Suprapubic skin (tissue), 3 donors: ENCODE measurements around the gene ZNF423.

Experiments used
- CTCF ChIP-seq, 2 donors: fragments of 200-600 bp in 1 of 2; fragments of 450-650 bp in 1 of 2; sonication (generic) in 1 of 2; IDR thresholded peaks; one replicate each; pipeline ENCODE4 v1.5.1; 2016 to 2019; ENCODE audit warnings: antibody characterized with exemption in 2 of 2, mild to moderate bottlenecking in 1 of 2, moderate library complexity in 1 of 2
- EP300 ChIP-seq: sonication (generic); formaldehyde crosslinking; IDR thresholded peaks from one replicate; pipeline ENCODE4 v1.6.1; 2017; ENCODE audit warnings: antibody characterized with exemption
- POLR2A ChIP-seq, 2 donors: fragments of 450-650 bp; IDR thresholded peaks; one replicate each; pipeline ENCODE4 v1.6.1; 2017; ENCODE audit warnings: antibody characterized with exemption in 2 of 2, mild to moderate bottlenecking in 2 of 2, moderate library complexity in 2 of 2

GRCh38 chr16:49725651-49726050 is 130.3 kb downstream of the ZNF423 start:
- no peak for TF ChIP-seq CTCF (IDR thresholded peaks at IDR 0.05)
- TF ChIP-seq POLR2A (IDR thresholded peaks at IDR 0.05): no peak
- no peak for TF ChIP-seq EP300
